Measurements from ENCODE around the gene SPNS2.

GRCh38 chr17:4543557-4544026 is 44.9 kb downstream of the SPNS2 start:
- TF ChIP-seq CTCF (conservative IDR thresholded peaks at IDR 0.05 in 1 of 2, IDR thresholded peaks at IDR 0.05 in 1 of 2; ENCODE audit: low read depth in 1 of 2, low read length in 2 of 2): no peak
- TF ChIP-seq EZH2 (IDR thresholded peaks at IDR 0.05; ENCODE audit: low read length, missing control alignments): no peak
